ENCODE data around the gene KDM2B.
"Not testable (repeated sequence)": the region's sequence is repeated elsewhere in the genome, so short reads cannot be mapped to it uniquely, and the experiment has no call there.

KDM2B gene

GRCh38 chr12:121400332-121401139 lies 180.3 kb downstream of the KDM2B start:
- H3K4me1 ChIP-seq (ENCODE audit: control insufficient read depth, insufficient read depth, low read length): no peaks in the 10 kb centered on the region
- H3K36me3 ChIP-seq (ENCODE audit: control insufficient read depth, insufficient read depth, low read length): no peaks in the 10 kb centered on the region
- no CpG with 5 or more reads among the region's 48 CpGs for WGBS (ENCODE audit: insufficient coverage, insufficient read length)
- DNase-seq (ENCODE audit: low read depth, low spot score): peak; percentile 11
- peak overlapping the region; percentile 85 for H3K4me3 ChIP-seq (ENCODE audit: low read length)
- no peaks in the 10 kb centered on the region for H3K9me3 ChIP-seq (ENCODE audit: control insufficient read depth, insufficient read depth, low read length)
- H3K27me3 ChIP-seq (ENCODE audit: control insufficient read depth, insufficient read depth, low read length): no peaks in the 10 kb centered on the region
- H3K27ac ChIP-seq (ENCODE audit: low read length): no peak overlapping the region

- peak within 1 kb of the TSS; percentile 85 for H3K4me3 ChIP-seq (ENCODE audit: low read length)
- H3K27ac ChIP-seq (ENCODE audit: low read length): no peak within 1 kb of the TSS
- H3K36me3 ChIP-seq (ENCODE audit: control insufficient read depth, insufficient read depth, low read length): no peaks in the 10 kb centered on the region
- WGBS (ENCODE audit: insufficient coverage, insufficient read length): no CpG with 5 or more reads among the region's 77 CpGs
- no peaks in the 10 kb centered on the region for H3K4me1 ChIP-seq (ENCODE audit: control insufficient read depth, insufficient read depth, low read length)
- peak; percentile 97 for DNase-seq (ENCODE audit: low read depth, low spot score)
- H3K9me3 ChIP-seq (ENCODE audit: control insufficient read depth, insufficient read depth, low read length): no peaks in the 10 kb centered on the region
- no peaks in the 10 kb centered on the region for H3K27me3 ChIP-seq (ENCODE audit: control insufficient read depth, insufficient read depth, low read length)
These were observed 181.2 kb downstream of the KDM2B start, which contains the start of gene RNF34 for GRCh38 chr12:121399391-121400331. Gene RNF34 (plus strand): TSS chr12:121400118. CDS start chr12:121400213, 95 bp downstream.

GRCh38 chr12:121398355-121398754 lies 182.5 kb downstream of the KDM2B start:
- Histone ChIP-seq H3K36me3 (ENCODE audit: control insufficient read depth, insufficient read depth, low read length) (no peaks in the 10 kb centered on the region), H3K27me3 (ENCODE audit: control insufficient read depth, insufficient read depth, low read length) (no peaks in the 10 kb centered on the region), H3K4me1 (ENCODE audit: control insufficient read depth, insufficient read depth, low read length) (no peaks in the 10 kb centered on the region), H3K4me3 (ENCODE audit: low read length) (no peak overlapping the region), H3K27ac (ENCODE audit: low read length) (no peak overlapping the region), H3K9me3 (ENCODE audit: control insufficient read depth, insufficient read depth, low read length) (no peaks in the 10 kb centered on the region)
- no CpG with 5 or more reads among the region's 5 CpGs for WGBS (ENCODE audit: insufficient coverage, insufficient read length)
- DNase-seq (ENCODE audit: low read depth, low spot score): no peak

GRCh38 chr12:121397521-121397920 lies 183.3 kb downstream of the KDM2B start:
- no peak overlapping the region for H3K4me3 ChIP-seq (ENCODE audit: low read length)
- no peaks in the 10 kb centered on the region for H3K4me1 ChIP-seq (ENCODE audit: control insufficient read depth, insufficient read depth, low read length)
- H3K9me3 ChIP-seq (ENCODE audit: control insufficient read depth, insufficient read depth, low read length): no peaks in the 10 kb centered on the region
- WGBS (ENCODE audit: insufficient coverage, insufficient read length): no CpG with 5 or more reads among the region's 14 CpGs
- H3K27me3 ChIP-seq (ENCODE audit: control insufficient read depth, insufficient read depth, low read length): no peaks in the 10 kb centered on the region
- H3K27ac ChIP-seq (ENCODE audit: low read length): no peak overlapping the region
- no peaks in the 10 kb centered on the region for H3K36me3 ChIP-seq (ENCODE audit: control insufficient read depth, insufficient read depth, low read length)
- DNase-seq (ENCODE audit: low read depth, low spot score): no peak

GRCh38 chr12:121392325-121392716 lies 188.5 kb downstream of the KDM2B start:
- Histone ChIP-seq H3K4me3 (ENCODE audit: low read length) (no peak overlapping the region), H3K27me3 (ENCODE audit: control insufficient read depth, insufficient read depth, low read length) (no peaks in the 10 kb centered on the region), H3K36me3 (ENCODE audit: control insufficient read depth, insufficient read depth, low read length) (no peaks in the 10 kb centered on the region), H3K27ac (ENCODE audit: low read length) (no peak overlapping the region), H3K9me3 (ENCODE audit: control insufficient read depth, insufficient read depth, low read length) (no peaks in the 10 kb centered on the region), H3K4me1 (ENCODE audit: control insufficient read depth, insufficient read depth, low read length) (no peaks in the 10 kb centered on the region)
- no peak for DNase-seq (ENCODE audit: low read depth, low spot score)
- no CpG with 5 or more reads among the region's 3 CpGs for WGBS (ENCODE audit: insufficient coverage, insufficient read length)

- no peaks in the 10 kb centered on the region for H3K4me1 ChIP-seq (ENCODE audit: control insufficient read depth, insufficient read depth, low read length)
- H3K27ac ChIP-seq (ENCODE audit: low read length): no peak overlapping the region
- H3K9me3 ChIP-seq (ENCODE audit: control insufficient read depth, insufficient read depth, low read length): no peaks in the 10 kb centered on the region
- no peak overlapping the region for H3K4me3 ChIP-seq (ENCODE audit: low read length)
- WGBS (ENCODE audit: insufficient coverage, insufficient read length): no CpG with 5 or more reads among the region's 10 CpGs
- no peaks in the 10 kb centered on the region for H3K27me3 ChIP-seq (ENCODE audit: control insufficient read depth, insufficient read depth, low read length)
- DNase-seq (ENCODE audit: low read depth, low spot score): no peak
- H3K36me3 ChIP-seq (ENCODE audit: control insufficient read depth, insufficient read depth, low read length): no peaks in the 10 kb centered on the region
These were observed 189.1 kb downstream of the KDM2B start for GRCh38 chr12:121391619-121392324.

- Histone ChIP-seq H3K4me1 (ENCODE audit: control insufficient read depth, insufficient read depth, low read length) (no peaks in the 10 kb centered on the region), H3K27me3 (ENCODE audit: control insufficient read depth, insufficient read depth, low read length) (no peaks in the 10 kb centered on the region), H3K4me3 (ENCODE audit: low read length) (no peak overlapping the region), H3K9me3 (ENCODE audit: control insufficient read depth, insufficient read depth, low read length) (no peaks in the 10 kb centered on the region), H3K27ac (ENCODE audit: low read length) (no peak overlapping the region), H3K36me3 (ENCODE audit: control insufficient read depth, insufficient read depth, low read length) (no peaks in the 10 kb centered on the region)
- WGBS (ENCODE audit: insufficient coverage, insufficient read length): no CpG with 5 or more reads among the region's 2 CpGs
- no peak for DNase-seq (ENCODE audit: low read depth, low spot score)
These were observed 190.0 kb downstream of the KDM2B start for GRCh38 chr12:121390856-121391255.

- H3K4me1 ChIP-seq (ENCODE audit: control insufficient read depth, insufficient read depth, low read length): no peaks in the 10 kb centered on the region
- H3K36me3 ChIP-seq (ENCODE audit: control insufficient read depth, insufficient read depth, low read length): no peaks in the 10 kb centered on the region
- WGBS (ENCODE audit: insufficient coverage, insufficient read length): no CpG with 5 or more reads among the region's 5 CpGs
- no peaks in the 10 kb centered on the region for H3K9me3 ChIP-seq (ENCODE audit: control insufficient read depth, insufficient read depth, low read length)
- H3K27ac ChIP-seq (ENCODE audit: low read length): no peak overlapping the region
- DNase-seq (ENCODE audit: low read depth, low spot score): no peak
- H3K27me3 ChIP-seq (ENCODE audit: control insufficient read depth, insufficient read depth, low read length): no peaks in the 10 kb centered on the region
- no peak overlapping the region for H3K4me3 ChIP-seq (ENCODE audit: low read length)
These were observed 192.3 kb downstream of the KDM2B start for GRCh38 chr12:121388421-121388981.

GRCh38 chr12:121384891-121385290 lies 195.9 kb downstream of the KDM2B start:
- H3K9me3 ChIP-seq (ENCODE audit: control insufficient read depth, insufficient read depth, low read length); H3K4me3 ChIP-seq (ENCODE audit: low read length); H3K27ac ChIP-seq (ENCODE audit: low read length); H3K4me1 ChIP-seq (ENCODE audit: control insufficient read depth, insufficient read depth, low read length); H3K36me3 ChIP-seq (ENCODE audit: control insufficient read depth, insufficient read depth, low read length); DNase-seq (ENCODE audit: low read depth, low spot score); H3K27me3 ChIP-seq (ENCODE audit: control insufficient read depth, insufficient read depth, low read length): not testable (repeated sequence)
- WGBS (ENCODE audit: insufficient coverage, insufficient read length): no CpG with 5 or more reads among the region's 6 CpGs

- no peaks in the 10 kb centered on the region for H3K27me3 ChIP-seq (ENCODE audit: control insufficient read depth, insufficient read depth, low read length)
- H3K4me3 ChIP-seq (ENCODE audit: low read length): no peak overlapping the region
- H3K4me1 ChIP-seq (ENCODE audit: control insufficient read depth, insufficient read depth, low read length): no peaks in the 10 kb centered on the region
- WGBS (ENCODE audit: insufficient coverage, insufficient read length): no CpG with 5 or more reads among the region's 9 CpGs
- no peak for DNase-seq (ENCODE audit: low read depth, low spot score)
- no peaks in the 10 kb centered on the region for H3K9me3 ChIP-seq (ENCODE audit: control insufficient read depth, insufficient read depth, low read length)
- no peaks in the 10 kb centered on the region for H3K36me3 ChIP-seq (ENCODE audit: control insufficient read depth, insufficient read depth, low read length)
- H3K27ac ChIP-seq (ENCODE audit: low read length): no peak overlapping the region
These were observed 197.2 kb downstream of the KDM2B start for GRCh38 chr12:121383601-121384021.

All from iPS DF 6.9 (cell line).